ENCODE data around the gene ANKLE1.

GRCh38 chr19:17259934-17260333 lies 21.8 kb upstream of the ANKLE1 start:
- no peak for TF ChIP-seq CTCF (conservative IDR thresholded peaks at IDR 0.05; ENCODE audit: low read depth in 2 of 2)
- TF ChIP-seq POLR2AphosphoS5 (IDR thresholded peaks at IDR 0.05; ENCODE audit: low read depth), result no peak
- no peak for TF ChIP-seq REST (IDR thresholded peaks at IDR 0.05; ENCODE audit: unreplicated experiment)
- no peak for TF ChIP-seq EZH2phosphoT487 (IDR thresholded peaks at IDR 0.05; ENCODE audit: unreplicated experiment)
- TF ChIP-seq JUNB (IDR thresholded peaks at IDR 0.05; ENCODE audit: unreplicated experiment), result no peak
- TF ChIP-seq EZH2 (IDR thresholded peaks at IDR 0.05; ENCODE audit: low read depth, unreplicated experiment), result no peak
- no peak for TF ChIP-seq STAT1 (IDR thresholded peaks at IDR 0.05; ENCODE audit: unreplicated experiment)
- TF ChIP-seq ZNF331 (CRISPR knock-in tag; IDR thresholded peaks at IDR 0.05; ENCODE audit: low read depth), result no peak
- TF ChIP-seq ZNF114 (CRISPR knock-in tag; IDR thresholded peaks at IDR 0.05), result no peak
- no peak for TF ChIP-seq CREB1 (CRISPR knock-in tag; IDR thresholded peaks at IDR 0.05; ENCODE audit: low read depth)
- no peak for TF ChIP-seq NANOG (IDR thresholded peaks at IDR 0.05; ENCODE audit: borderline replicate concordance)
- no peak for TF ChIP-seq ETS1 (IDR thresholded peaks at IDR 0.05)
- TF ChIP-seq ZNF462 (CRISPR knock-in tag; IDR thresholded peaks at IDR 0.05), result no peak

Measured in GM23338 (cell line).